ENCODE data around the gene WSCD1.

The WSCD1 gene

GRCh38 chr17:6086603-6087400, 16.6 kb downstream of the WSCD1 start:
- DNase-seq: no peak

- no peak for DNase-seq
These were observed 18.0 kb downstream of the WSCD1 start for GRCh38 chr17:6088141-6088540.

- no peak for DNase-seq
These were observed 20.1 kb downstream of the WSCD1 start for GRCh38 chr17:6090253-6090652.

GRCh38 chr17:6092182-6092902, 22.2 kb downstream of the WSCD1 start:
- DNase-seq: peak; percentile 49

GRCh38 chr17:6092903-6093468, 22.8 kb downstream of the WSCD1 start:
- DNase-seq: no peak

GRCh38 chr17:6094453-6094852, 24.3 kb downstream of the WSCD1 start:
- no peak for DNase-seq

- no peak for DNase-seq
These were observed 24.7 kb downstream of the WSCD1 start for GRCh38 chr17:6094926-6095325.

- no peak for DNase-seq
These were observed 25.3 kb downstream of the WSCD1 start for GRCh38 chr17:6095501-6095900.

GRCh38 chr17:6096201-6097004, 26.2 kb downstream of the WSCD1 start:
- peak; percentile 46 for DNase-seq

- no peak for DNase-seq
These were observed 26.8 kb downstream of the WSCD1 start for GRCh38 chr17:6097005-6097279.

- peak; percentile 59 for DNase-seq
These were observed 28.1 kb downstream of the WSCD1 start for GRCh38 chr17:6098050-6098822.

- peak; percentile 64 for DNase-seq
These were observed 28.6 kb downstream of the WSCD1 start for GRCh38 chr17:6098823-6099180.

- no peak for DNase-seq
These were observed 29.3 kb downstream of the WSCD1 start for GRCh38 chr17:6099492-6099891.

GRCh38 chr17:6100146-6100545, 30.0 kb downstream of the WSCD1 start:
- DNase-seq: no peak

- no peak for DNase-seq
These were observed 30.8 kb downstream of the WSCD1 start for GRCh38 chr17:6100891-6101500.

- peak; percentile 25 for DNase-seq
These were observed 31.5 kb downstream of the WSCD1 start for GRCh38 chr17:6101706-6102105.

GRCh38 chr17:6102615-6103014, 32.4 kb downstream of the WSCD1 start:
- no peak for DNase-seq

- DNase-seq: no peak
These were observed 34.9 kb downstream of the WSCD1 start for GRCh38 chr17:6104956-6105648.

- no peak for DNase-seq
These were observed 35.4 kb downstream of the WSCD1 start for GRCh38 chr17:6105649-6106007.

- no peak for DNase-seq
These were observed 36.0 kb downstream of the WSCD1 start for GRCh38 chr17:6106212-6106611.

- DNase-seq: no peak
These were observed 37.6 kb downstream of the WSCD1 start for GRCh38 chr17:6107791-6108190.

- no peak for DNase-seq
These were observed 38.2 kb downstream of the WSCD1 start for GRCh38 chr17:6108382-6108781.

Measured in NCI-H524 treated with DMSO at 0.1 percent for 48 hours (cell line).